Measurements from ENCODE around the gene KCNQ2.

The KCNQ2 gene

DNA sequence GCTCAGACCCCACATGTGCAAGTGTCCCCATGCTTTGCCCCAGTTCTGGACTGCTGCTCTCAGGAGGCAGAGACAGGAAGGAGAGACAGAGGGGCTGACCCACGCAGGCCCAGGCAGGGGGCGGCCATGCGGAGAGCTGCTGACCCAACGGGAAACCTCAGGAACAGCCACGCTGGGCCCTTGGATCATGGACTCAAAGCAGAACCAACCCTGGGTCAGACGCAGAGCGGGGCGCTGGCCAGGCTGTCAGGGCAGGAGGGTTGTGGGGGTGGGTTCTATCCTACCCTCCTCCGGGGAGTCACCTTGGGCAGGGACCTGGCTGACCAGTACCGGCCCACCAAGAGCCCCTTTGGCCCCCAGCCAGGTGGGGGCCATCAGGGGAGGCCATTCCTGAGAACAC lies 2.0 kb downstream of the KCNQ2 start:
- no peak for DNase-seq

- no peak for DNase-seq
Measured at GRCh38 chr20:63469713-63470101, 2.7 kb downstream of the KCNQ2 start.

DNA sequence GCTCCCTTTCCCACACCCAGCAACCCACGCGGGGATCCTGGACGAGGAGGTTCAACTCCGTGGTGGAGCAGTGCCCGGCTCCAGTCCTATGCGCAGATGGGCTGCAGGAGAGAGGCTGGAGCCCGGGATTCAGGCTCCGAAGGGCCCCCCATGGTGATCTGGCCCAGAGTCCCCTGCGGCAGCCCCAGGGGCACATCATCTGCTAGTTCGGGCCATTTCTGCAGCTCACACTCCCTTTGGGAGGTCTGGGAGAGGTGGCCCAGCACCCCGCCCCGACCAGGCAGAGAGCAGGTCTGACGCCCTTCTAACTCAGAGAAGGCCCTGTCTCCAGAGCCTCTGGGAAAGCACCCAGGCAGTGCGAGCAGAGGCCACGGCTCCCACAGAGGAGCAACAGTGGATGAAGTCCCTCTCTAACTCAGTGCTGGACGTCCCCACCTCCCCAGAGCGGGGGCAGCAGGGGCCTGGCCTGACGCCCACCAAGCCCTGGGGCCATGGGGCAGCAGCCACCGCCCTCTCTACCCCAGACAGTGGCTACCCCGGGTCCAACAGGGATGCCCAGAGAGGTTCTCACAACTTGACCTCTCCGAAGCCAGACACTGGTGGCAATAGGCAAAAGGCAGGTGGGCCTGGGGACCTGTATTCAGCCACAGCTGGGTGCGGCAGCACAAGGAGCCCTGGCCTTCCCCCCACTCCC lies 3.3 kb downstream of the KCNQ2 start:
- no peak for DNase-seq

GRCh38 chr20:63468421-63468820 lies 4.0 kb downstream of the KCNQ2 start:
- DNase-seq, result no peak

DNA sequence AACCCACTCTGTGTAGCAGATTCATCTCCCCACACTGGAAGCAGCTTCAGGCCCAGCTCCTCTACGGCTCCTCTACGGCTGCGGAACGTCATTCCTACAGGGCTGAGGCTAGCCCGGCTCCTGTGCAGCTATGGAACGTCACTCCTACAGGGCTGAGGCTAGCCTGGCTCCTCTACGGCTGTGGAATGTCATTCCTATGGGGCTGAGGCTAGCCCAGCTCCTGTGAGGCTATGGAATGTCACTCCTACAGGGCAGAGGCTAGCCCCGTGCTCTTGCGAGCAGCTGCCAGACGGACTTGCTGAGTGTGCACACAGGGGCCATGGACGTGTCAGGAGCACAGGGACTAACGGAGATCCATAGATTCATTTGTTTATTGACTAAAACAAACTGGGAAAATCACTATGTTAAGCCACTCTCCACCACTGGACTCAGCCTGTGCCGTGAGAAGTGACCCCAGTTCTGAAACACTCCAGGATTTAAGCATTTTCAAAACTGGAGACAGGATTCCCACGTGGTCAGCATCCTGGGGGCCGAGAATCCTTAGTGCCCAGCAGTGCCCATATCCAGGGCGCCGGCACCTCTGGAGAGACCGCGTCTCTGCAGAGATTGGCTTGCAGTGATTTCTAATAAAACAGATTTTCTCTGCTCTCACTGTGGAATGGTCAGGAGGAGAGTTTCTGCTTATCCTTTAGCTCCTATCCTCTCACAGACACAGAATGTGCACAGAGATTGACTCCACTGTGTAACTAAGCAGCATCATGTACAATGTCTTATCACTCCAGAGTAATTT lies 5.0 kb downstream of the KCNQ2 start:
- no peak for DNase-seq

- no peak for DNase-seq
Measured at GRCh38 chr20:63466861-63467260, 5.6 kb downstream of the KCNQ2 start.

GRCh38 chr20:63466250-63466825 lies 6.1 kb downstream of the KCNQ2 start:
- no peak for DNase-seq

DNA sequence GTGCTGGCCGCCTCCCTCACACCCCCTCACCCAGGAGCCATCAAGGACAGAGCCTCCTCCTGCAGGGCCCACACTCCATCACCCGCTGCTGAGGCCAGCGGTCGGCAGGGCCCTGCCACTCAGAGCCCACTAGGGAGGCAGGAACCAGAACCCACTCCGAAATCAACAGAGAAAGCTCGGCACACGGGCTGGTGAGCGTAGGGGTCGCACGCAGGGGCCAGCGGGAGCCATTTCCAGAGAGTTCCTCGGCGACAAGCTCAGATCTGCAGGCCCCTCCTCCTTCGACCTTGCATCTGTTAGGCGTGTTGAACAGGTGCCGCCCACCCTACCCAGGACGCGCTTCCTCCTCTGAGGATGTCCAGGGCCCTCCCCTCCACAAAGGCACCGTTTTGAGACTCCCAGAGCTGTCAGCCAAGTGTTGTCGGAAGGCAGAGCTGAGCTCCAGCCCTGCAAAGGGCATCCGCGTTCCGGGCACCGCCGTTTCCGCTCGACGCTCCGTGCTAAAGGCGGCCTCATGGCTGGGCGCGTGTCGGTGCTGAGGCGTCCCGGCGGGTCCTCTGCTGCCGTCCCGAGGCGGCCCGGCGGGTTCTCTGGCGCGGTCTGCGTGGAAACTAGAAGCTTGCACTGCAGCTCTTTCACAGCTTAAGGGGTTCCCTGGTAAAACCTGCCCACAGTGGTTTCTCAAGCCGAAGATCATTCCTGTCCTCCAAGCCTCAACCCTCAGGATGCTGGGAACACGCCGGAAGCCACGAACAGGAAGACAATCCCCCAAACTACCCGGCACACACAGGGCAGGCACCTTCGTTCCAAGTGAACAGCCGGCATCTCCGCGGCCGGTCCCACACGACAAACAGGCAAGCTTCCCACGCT lies 6.8 kb downstream of the KCNQ2 start:
- DNase-seq, result no peak

DNA sequence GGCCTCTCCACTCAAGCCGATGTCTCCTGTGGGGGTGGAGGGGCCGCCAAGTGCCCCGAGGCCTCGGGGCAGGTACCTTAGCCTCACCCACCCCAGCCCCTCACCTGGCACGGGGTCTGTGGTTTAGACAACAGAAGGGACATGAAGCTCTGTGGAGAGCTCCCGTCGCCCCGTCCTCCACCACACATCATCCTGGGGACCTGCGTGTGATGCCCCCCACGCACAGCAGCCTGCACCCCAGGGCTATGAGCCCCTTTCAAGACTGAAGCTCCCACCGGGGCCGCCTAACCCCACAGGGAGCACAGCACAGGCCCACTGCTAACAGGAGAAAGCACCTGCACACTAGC lies 8.2 kb downstream of the KCNQ2 start:
- no peak for DNase-seq

DNA sequence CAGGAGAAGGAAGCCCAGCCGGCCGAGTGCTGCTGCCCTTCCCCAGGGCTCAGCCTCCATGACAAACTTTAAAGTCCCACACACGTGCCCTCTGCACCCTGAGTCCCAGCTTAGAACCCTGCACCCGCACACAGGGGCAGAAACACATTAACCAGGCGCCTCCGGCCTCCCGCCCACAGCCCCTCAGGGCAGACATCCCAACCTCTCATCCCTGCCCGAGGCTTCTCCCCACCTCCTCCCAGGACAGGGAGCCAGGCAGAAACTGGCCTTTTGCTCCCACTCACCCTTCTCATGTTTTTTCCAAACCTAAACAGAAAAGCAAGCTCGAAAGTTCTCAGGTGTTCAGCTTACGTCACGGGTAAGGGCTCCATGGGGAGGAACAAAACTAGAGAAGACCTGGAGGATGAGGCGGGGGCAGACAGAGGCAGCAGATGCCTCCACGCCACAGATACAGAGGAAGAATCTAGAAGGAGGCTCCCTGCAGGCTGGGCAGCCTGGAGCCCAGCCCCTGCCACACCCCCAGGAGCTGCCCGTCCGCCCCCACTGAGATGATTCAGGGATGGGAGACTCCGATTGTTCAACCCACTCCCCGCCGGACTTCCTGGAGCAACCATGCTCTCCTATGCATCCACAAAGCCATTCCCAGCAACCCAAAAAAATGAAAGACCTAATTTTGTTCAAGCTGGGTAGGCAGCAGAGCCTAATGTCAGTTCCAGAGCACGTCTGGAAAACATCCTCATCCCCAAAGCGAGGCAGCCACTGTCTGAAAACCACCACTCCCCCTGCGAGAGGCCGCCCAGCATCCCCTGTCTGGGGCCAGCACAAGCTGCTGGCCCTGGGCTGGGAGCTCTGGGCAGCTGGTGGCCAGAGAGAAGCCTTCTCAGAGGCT lies 8.8 kb downstream of the KCNQ2 start:
- no peak for DNase-seq

- no peak for DNase-seq
Measured at GRCh38 chr20:63462244-63462643, 10.2 kb downstream of the KCNQ2 start.

- no peak for DNase-seq
Measured at GRCh38 chr20:63461104-63461763, 11.2 kb downstream of the KCNQ2 start.

DNA sequence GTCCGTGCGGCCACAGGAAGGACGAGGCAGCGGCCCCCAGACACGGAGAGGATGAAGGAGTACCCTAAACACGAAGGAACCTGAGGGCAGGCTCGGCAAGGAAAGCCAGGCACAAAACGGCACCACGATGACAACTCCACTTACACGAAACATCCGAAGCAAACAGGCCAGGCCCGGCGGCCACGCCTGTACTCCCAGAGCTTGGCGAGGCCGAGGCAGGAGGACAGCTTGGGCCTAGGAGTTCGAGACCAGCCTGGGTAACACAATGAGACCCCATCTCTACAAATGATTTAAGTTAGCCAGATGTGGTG lies 13.4 kb downstream of the KCNQ2 start:
- DNase-seq, result no peak

- DNase-seq, result no peak
Measured at GRCh38 chr20:63458170-63459069, 14.0 kb downstream of the KCNQ2 start.

DNA sequence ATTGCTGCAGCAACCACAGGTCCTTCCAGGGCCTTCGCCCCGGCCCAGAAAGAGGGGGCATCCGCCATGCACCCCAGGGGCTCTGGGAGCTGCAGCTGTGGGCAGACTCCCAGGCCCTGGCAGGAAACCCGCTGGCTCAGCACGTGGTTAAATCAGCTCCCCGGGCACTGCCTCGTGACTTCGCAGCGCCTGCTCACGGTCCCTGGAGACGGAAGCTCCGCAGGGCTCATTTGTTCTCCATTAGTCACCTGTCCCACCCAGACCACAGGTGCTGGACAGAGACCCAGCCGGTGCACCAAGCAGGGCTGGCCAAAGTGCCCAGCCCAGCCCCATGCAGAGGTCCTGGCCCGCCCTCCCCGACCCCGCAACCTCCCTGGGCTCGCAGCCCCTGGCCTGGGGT lies 14.7 kb downstream of the KCNQ2 start:
- DNase-seq, result no peak

GRCh38 chr20:63456429-63457284 lies 15.8 kb downstream of the KCNQ2 start:
- DNase-seq, result no peak

- no peak for DNase-seq
Measured at GRCh38 chr20:63455568-63455859, 16.9 kb downstream of the KCNQ2 start.

- no peak for DNase-seq
Measured at GRCh38 chr20:63454731-63455567, 17.5 kb downstream of the KCNQ2 start.
